GM23248 (cell line): ENCODE measurements around the gene UBL5.

Source experiments
- EZH2 ChIP-seq: fragments of 200-600 bp; sonication (generic); IDR thresholded peaks from 2 replicates; pipeline ENCODE4 v1.6.1; 2018; ENCODE audit warnings: antibody characterized with exemption, mild to moderate bottlenecking; ENCODE audit not compliant: insufficient read depth, poor library complexity, severe bottlenecking
- EZH2phosphoT487 ChIP-seq: fragments of 200-600 bp; sonication (generic); IDR thresholded peaks from 2 replicates; pipeline ENCODE4 v1.6.1; 2018; ENCODE audit warnings: antibody characterized with exemption, moderate library complexity, mild to moderate bottlenecking, low read depth; ENCODE audit not compliant: insufficient read depth

DNA sequence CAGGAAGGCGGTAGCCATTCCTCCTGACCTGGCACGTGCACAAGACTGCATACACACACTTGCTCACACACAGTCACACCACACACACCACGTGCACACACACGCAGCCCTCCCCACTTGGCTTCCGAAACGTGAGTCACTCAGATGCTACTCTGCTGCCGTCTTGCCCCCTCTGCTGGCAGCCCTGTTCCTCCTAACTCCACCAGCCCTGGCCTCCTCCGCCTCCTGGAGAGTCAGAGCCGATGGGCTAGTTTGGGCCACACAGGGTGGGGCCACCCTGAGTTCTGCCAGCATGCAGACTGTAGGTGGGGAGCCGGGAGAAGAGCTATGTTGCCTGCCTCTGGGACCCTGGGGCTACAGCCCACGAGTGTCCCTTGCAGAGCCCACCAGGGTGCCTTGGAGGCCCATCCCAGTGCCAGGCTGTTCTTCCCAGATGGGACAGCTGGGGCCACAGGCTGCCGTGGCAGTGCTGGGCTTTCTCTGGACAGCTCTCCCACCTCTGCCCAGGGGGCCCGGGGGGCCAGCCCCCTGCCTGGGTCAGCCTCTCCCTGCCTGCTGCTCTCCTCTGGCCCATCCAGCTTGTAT, 19.5 kb downstream of the UBL5 start:
- TF ChIP-seq EZH2phosphoT487 = no peak
- TF ChIP-seq EZH2 = no peak
